GM11168 (cell line): ENCODE results near the gene YTHDF1.
"Not testable (repeated sequence)": the region's sequence is repeated elsewhere in the genome, so short reads cannot be mapped to it uniquely, and the experiment has no call there.

ENCODE experiments used
- in situ Hi-C: fragments of 300-500 bp; cut with MboI; formaldehyde crosslinking; loops from one replicate; pipeline ENCODE4 v1.12.0; 2022; ENCODE audit warnings: low sequenced_read_pairs; ENCODE audit not compliant: unreplicated experiment

The YTHDF1 gene

DNA sequence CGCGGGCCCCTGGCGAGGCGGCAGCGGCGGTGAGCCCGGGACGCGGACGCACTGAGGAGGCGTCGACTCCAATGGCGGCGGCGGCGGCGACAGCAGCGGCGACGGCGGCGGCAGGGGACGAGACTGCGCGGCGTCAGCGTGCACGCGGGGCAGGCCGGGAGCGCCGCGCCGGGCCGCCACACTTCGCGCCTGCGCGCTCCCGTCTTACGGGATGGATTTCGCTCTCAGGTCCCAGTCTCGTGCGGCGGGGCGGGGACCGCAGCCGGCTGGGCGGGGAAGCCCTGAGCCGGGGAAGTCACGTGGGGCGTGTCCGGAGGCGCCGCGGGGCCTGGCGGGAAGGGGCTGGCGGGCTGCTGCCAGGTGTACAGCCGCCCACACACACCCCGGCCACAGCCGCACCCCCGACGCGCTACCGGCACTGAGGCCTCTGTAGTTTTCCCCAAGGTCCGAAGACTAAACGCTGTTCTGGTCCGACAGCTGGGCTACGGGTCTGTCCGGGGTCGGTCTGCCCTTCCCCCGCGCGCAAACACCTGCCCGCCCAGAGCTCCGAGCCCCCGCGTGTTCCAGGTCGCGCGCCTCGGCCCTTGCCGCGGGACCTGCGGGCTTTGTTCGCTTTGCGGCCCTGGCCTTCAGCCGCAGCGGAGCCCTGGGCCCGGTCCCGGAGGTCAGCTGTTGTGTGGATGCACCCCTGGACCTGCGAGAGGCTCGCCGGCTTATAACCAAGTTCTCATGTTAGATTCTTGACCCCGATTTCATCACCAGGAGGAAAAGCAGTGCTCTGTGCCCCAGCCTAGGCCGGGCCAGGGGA lies at the start of gene YTHDF1:
Gene YTHDF1, minus strand, starts transcription at position 91 of the 808 bp plus-strand sequence. CDS start 239 bp downstream, outside the sequence.
- in situ Hi-C loops, result no loop called here

DNA sequence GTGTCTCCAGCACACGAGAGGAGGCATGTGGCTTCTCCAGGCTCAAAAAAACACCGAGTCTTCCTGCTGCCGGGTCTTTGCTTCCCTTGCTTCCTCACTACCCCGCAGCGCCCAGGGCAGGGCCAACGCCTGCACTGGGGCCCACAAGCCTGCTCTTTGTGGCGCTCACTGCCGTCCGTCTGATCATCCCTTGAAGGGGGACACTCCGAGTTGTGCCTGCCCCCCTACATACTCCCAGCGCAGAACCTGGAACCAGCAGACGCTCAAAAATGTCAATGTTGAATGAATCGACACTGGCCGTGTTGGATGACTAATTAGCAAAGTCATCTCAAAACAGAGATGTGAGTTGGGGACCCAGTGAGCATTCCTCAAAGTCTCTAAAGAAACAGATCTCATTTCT lies 48.6 kb upstream of the YTHDF1 start:
- in situ Hi-C loops, result no loop called here

DNA sequence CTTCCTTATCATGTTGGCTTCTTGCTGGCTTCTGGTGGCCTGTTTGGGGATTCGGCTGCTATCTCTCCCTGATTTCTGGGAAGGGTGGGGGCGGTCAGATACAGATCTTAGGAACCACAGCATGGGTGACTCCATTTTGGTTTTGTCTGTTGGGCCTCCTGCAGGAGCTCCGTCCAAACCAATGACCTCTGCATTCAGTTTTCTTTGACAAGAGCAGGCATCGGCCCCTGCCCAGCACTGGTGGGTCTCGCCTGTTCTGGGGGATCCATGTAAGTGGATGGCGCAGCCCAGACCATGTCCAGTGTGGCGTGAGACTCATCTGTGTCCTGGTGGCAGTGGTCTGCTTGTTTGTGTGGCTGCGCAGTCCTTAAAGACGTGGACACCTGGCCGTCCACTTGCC lies 48.1 kb upstream of the YTHDF1 start:
- in situ Hi-C loops, result no loop called here

DNA sequence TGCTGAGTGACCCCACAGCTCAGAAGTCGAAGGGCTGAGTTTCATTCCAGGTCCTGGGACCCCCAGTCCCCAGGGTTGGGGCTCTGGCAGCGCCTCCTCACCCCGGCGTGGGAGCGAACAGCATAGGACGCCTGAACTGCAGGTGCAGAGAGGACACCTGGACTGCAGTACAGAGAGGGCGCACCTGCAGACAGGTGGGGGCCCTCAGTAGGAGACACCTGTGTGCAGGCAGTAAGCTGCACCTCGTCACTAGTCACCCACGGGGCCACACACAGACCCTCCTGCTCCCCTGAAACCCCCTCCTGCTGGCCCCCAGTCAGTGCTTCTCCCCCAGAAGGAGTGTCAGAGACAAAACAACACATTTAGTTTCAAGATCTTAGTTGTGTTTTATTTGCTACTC lies 46.9 kb upstream of the YTHDF1 start:
- in situ Hi-C loops, result no loop called here

DNA sequence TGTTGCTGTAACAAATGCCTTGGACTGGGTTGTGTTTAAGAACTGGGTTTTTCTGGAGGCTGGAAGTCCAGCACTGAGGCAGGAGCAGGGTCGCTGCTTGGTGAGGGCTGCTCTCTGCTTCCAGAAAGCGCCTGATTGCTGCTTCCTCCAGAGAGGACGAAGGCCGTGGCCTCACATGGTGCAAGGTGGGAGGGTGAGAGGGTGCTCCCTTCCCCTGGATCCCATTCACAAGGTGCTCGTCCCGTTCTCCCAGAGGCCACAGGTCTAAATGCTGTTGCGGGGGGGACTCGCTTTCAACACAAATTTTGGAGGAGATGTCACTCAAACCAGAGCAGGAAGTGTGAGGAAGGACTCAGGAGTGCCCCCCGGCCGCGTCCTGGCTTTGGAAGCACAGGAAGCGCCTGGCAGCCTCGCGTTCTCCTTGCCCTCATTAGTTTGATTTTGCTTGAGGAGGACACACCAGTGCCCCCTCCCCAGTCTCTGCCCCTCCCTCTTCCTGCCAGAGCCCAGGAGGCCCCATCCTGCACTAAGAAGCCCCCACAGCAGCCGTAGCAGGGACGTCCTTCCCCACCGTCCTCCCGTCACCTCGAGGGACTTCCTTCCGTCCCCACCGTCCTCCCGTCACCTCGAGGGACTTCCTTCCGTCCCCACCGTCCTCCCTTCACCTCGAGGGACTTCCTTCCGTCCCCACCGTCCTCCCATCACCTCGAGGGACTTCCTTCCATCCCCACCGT lies 46.0 kb upstream of the YTHDF1 start:
- in situ Hi-C loops, result no loop called here

DNA sequence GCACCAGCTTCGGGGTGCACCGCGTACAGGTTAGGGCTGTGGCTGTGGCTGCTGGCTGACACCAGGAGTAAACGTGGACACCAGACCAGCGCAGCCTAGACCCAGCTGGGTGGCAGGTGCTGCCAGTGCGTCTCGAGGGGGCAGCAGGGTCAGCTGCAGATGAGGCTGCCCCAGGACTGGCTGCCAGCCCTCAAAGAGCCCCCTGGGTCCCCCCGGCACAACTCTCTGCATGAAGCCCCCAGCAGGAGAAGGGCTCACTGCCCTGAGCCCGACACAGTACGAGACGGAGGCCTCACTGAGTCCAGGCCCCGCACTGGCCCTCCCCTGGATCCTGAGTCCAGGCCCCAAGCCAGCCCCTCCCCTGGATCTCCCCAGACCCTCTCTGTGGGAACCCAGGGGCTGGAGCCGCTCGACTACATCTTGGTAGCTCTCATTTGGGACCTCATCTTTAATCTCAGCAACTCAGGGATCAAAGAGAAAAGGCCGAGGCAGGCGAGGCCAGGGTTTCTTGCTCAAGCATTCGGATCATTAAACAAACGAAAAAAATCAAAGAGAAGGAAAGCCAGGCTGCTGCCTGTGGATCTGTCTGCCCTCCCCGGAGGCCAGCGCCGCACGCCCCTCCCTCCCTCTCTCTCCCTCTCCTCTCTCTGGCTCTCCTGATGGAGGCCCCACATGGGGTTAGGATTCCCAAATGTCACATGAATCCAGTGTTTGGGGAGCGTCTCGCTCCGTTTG lies 45.3 kb upstream of the YTHDF1 start:
- in situ Hi-C loops, result no loop called here

DNA sequence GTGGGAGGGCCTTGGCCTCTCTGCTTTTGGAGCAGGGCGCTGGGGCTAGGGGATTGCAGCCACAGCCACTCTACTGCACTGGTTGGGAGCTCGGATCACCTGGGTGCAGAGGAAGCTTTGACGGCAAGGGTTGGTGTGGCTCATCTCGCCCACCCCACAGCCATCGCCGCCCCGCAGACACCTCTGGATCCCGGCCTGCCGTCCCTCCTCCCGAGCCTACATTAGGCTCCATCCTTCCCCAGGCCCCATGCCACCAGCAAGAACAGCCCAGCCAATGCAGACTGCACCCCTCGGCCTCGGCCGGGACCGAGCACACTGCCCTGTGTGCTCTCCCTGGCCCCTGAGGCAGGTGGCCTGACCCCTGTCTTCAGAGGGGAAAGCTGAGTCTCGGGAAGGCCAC lies 44.6 kb upstream of the YTHDF1 start:
- in situ Hi-C loops, result no loop called here

DNA sequence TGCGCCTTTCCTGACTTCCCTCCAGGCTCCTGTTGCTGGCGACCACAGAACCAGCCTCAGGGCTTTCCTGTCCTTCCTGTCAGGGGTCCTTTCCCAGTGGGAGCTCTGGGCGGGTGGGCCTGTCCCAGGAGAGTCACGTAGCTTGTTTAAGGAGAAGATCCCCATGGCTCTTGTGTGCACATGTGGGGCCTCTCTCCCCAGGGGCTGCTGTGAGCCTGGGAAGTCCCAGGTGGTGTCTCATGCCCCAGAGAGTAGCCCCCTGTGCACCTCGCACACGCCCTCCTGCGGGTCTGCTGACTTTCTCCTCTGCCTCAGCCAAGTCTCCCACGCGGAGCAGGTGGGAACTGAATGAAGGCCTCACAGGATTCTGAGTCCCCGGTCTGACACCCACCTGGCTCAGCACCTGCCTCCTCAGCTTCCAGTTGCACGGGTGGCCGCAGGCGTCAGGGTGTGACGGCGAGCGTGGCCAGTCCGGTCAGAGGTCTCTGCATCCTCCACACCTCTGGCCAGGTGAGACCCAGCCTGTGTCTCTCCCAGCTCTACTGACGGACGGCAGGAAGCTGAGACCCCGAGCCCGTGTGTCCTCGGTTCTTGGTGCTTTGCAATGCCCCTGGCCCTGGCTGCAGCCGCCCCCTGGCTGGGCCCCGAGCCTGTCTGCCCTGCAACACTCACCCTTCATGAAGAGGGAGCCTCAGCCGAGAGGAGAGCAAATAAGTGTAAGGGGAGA lies 44.0 kb upstream of the YTHDF1 start:
- in situ Hi-C loops, result no loop called here

DNA sequence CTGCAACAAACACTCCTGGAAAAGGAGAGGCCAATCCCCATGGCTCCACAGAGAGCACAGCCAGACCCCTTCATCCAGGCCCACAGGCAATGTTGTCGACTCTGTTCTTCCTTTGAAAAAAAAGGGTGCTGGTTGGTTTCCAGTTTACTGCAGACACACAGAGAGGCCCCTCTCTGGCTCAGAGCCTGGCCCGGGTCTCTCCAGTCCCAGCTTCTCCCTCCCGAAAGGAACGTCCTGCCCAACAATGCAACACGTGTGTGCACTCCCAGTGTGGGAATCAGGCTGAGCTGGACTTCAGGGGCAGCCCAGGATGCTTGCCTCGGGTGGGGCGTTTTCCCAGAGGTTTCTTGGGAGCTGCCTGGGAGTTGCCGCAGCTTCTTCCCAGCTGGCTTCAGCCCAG lies 42.9 kb upstream of the YTHDF1 start:
- in situ Hi-C loops, result no loop called here

DNA sequence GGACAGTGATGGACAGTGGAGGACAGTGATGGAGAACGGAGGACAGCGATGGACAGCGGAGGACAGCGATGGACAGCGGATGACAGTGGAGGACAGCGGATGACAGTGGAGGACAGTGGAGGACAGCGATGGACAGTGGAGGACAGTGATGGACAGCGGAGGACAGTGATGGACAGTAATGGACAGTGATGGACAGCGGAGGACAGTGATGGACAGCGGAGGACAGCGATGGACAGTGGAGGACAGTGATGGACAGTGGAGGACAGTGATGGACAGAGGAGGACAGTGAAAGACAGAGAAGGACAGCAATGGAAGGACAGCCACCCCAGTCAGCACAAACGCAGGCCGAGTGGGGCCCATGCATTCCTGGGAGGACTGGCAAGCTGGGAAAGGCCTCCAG lies 41.7 kb upstream of the YTHDF1 start:
- in situ Hi-C loops, result no loop called here

DNA sequence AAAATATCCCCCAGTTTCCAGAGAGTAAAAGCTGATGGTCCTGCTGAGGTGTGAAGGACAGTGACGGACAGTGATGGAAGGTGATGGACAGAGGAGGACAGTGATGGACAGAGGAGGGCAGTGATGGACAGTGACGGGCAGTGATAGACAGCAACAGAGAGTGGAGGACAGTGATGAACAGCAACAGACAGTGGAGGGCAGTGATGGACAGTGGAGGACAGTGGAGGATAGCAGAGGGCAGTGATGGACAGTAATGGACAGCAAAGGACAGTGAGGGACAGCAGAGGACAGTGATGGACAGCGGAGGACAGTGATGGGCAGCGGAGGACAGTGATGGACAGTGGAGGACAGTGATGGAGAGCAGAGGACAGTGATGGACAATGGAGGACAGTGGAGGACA lies 41.0 kb upstream of the YTHDF1 start:
- in situ Hi-C loops, result no loop called here

DNA sequence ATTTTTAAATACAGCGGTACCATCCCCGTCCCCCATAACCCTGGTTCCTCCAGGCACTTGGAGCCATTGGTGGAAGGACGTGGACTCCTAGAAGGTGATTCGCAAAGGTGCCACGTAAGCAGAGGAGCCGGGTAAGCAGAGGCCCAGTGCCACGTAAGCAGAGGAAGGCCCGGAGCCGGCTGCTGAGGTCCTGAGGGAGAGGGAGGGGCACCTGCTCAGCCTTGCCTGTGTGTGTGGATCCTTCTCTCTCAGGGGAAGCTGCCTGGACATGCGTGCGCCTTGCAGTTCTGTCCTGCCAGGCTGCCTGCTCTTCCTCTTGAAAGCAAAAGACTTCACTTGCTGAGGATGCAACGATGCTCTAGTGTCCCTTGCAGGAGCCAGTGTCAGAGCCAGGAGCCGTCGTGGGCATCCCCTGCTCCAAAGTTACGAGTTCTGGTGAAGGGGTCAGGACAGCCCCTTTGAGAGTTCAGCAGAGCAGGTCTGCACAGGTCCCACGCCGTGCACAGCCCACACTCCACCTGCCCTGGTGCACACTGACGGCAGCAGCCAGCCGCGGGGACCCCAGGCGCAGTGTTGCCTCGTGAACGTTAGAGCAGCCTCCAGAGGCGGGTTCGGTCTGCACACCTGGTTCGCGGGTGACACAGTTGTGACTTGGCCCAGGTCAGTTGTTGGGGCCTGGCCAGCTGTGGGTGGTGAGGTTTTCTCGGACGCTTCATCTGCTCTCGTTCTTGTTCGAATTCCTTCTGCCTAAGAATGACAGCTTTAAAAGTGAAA lies 40.2 kb upstream of the YTHDF1 start:
- in situ Hi-C loops, result no loop called here

DNA sequence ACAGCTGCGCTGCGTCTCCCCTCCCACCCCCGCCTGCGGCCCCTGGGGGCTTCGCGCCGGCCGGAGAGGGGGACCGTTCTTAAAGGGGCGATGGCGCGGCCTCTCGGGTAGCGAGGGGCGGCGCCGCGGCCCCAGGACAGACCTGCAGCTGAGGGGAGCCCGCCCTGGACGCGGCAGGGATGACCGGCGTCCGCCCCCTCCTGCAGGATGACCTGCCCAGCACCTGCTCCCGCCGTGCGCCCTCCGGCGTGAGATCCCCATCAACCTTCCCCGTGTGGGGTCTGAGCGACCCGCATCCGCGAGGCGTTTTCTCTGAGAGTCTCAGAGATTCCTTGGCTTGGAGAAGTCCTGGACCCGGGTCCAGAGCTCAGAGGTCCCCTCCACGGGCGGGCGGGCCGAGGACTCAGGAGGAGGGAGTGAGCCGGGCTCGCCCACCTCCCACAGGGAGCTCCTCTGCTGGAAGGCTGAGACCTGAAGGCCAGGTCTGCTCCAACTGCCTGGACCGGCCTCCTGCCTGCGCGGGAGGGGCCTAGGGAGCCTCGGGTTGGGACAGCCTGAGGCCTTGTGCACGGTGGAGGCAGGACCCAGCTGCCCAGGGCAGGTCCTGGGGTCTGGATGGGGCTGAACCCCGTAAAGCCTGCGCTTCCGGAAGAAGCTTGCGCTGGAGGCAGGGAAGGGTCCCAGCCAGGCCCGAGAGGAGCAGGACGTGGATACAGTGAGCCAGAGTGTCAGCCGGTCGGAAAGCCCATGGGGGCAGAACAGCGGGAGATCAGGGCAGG lies 38.9 kb upstream of the YTHDF1 start:
- in situ Hi-C loops, result no loop called here

DNA sequence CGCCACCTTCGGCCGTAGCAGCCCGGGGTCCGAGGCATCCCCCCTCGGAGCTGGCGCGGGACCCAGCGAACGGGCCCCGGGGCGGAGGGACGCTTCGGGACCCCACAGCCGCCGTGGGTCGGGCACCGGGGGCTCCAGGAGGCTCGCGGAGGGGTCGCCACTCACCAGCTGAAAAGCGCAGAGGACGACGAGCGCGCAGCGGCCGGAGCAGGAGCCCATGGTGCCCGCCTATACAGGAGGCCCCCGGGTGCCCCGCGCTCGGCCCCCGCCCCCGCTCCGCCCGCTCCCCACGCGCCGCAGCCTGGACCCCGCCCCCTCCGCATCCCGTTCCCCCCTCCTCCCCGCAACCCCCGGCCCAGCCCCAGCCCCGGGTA lies 38.3 kb upstream of the YTHDF1 start, which contains the start of gene NKAIN4:
Gene NKAIN4, minus strand, starts transcription at position 232 of the 374 bp plus-strand sequence. Its CDS starts 13 bp downstream, at position 219.
- in situ Hi-C loops, result no loop called here

DNA sequence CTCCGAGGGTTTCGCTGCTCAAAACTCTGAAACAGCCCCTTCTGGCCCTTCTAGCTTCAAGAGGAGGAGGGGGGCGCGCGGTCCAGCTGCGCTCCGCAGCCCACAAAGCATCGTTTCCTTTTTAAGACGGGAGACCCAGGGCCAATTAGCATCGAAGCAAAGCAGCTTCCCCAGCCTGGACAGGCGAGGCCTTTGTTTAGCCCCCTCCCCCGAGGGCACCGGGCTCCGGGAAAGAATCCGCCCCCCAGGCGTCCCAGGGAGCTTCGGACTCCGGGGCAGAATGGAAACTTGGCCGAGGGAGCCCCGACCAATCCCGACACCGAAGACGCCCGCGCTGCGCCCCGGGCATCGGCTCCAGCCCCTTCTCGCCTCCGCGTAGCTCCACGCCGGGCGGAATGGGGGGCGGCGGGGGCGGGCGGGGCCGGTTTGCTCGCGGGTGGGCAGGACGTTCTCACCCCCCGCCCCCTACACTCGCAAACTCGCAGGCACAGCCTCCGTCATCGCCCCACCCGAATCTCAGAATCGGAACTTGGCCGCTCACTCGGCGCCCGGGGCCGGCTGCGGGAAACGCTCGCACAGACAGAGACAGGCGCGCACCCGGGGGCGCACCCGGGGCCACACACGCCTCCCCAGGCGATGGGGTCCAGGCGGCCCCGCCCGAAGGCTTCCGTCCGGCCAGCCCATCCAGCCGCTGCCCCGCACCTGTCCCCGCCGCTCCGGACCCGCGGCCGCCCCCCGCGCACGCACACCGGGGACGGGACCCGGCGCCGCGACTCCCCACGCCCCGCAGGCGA lies 37.7 kb upstream of the YTHDF1 start:
- in situ Hi-C loops, result no loop called here

DNA sequence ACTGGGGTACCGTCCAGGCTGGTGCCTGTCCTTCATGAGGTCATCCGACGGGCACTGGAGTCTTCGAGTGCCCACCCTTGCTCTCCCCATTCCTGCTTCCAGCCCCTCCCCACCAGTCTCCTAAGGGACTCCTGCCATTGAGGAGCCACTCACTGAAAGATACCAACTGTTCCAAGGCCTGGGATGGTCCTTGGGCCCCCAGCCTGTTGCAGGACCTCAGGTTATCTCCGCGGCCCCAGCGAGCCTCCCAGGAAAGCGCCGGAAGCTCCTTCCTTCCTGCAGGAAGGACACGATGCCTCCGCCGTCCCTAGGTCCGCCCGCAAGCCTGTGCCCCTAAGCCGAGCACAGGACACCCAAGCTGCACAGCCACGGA lies 37.1 kb upstream of the YTHDF1 start:
- in situ Hi-C loops, result no loop called here

DNA sequence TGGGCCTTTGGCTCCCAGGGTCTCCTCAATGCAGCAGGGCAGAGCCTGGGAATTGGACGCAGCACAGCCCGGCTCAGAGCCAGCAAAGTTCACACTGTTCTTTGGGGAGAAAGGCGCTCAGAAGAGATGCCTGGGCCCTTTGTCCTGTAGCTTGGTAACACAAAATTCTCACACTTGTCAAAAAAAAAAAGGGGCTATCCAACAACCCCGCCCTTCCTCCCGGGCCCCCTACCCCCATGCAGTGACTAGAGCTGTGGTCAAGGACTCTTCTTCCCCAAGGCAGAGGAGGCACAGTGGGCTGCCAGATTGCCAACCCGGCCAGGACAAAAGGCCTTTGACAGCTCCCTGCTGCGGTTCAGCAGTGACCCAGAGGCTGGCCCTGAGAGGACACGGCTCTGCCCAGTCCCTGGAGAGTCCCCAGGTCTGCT lies 36.4 kb upstream of the YTHDF1 start:
- in situ Hi-C loops, result no loop called here

DNA sequence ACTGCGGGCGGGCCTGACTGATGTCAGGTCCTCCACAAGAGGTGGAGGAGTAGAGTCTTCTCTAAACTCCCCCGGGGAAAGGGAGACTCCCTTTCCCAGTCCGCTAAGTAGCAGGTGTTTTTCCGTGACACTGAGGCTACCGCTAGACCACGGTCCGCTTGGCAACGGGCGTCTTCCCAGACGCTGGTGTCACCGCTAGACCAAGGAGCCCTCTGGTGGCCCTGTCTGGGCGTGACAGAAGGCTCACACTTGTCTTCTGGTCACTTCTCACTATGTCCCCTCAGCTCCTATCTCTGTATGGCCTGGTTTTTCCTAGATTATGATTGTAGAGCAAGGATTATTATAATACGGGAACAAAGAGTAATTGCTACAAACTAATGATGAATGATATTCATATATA lies 35.4 kb upstream of the YTHDF1 start:
- in situ Hi-C loops, result not testable (repeated sequence)
